Measurements from ENCODE around the gene KCNT2.
"Not testable (repeated sequence)": the region's sequence is repeated elsewhere in the genome, so short reads cannot be mapped to it uniquely, and the experiment has no call there.

Gene KCNT2

DNA sequence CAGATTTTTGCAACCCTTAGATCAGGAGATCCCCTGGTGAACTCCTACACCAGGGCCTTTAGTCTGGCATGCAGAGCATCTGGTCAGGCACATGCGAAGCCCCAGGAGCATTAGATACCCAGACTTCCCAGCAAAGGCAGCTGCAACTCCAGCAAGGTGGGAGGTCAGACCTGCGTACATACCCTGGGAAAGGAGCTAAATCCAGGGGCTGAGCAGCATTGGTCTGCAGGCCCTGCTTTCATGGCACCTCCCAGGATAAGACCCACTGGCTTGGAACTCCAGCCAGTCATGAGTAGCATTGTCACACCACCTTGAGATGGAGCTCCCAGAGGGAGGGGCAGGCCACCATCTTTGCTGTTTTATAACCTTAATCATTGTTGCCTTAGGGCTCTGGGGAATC is 92.3 kb downstream of the KCNT2 start:
- no peak for DNase-seq
- H3K36me3 Mint-ChIP-seq (ENCODE audit: low read depth): no peaks in the 10 kb centered on the region
- no peak for ATAC-seq
- no peak overlapping the region for H3K27ac Mint-ChIP-seq
- no peak overlapping the region for H3K4me3 Mint-ChIP-seq
- H3K27me3 Mint-ChIP-seq: no peaks in the 10 kb centered on the region
- H3K9me3 Mint-ChIP-seq: peaks cover 5% of the 10 kb centered on the region
- H3K4me1 Mint-ChIP-seq: no peaks in the 10 kb centered on the region

DNA sequence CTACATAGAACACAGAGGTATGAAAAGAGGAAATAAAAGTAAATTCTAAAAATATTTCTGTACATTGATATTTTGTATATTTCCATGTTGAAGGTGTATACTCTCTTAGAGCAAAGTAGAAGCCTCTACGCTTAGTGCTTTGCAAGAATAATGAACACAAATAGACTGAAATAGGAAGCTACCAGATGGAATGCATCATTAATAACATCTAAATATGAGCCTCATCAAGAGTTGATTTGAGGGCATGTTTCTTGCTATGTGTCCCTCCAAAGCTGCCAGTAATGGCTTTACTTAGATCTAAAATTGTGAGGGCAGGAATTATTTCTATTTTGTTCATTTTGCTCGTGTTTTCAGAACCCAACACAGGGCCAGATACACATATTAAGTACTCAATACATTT is 94.4 kb downstream of the KCNT2 start:
- Mint-ChIP-seq H3K36me3 (ENCODE audit: low read depth) (no peaks in the 10 kb centered on the region), H3K27ac (no peak overlapping the region), H3K4me1 (no peaks in the 10 kb centered on the region), H3K4me3 (no peak overlapping the region), H3K27me3 (no peaks in the 10 kb centered on the region), H3K9me3 (peaks cover 5% of the 10 kb centered on the region)
- DNase-seq (no peak), ATAC-seq (no peak)

DNA sequence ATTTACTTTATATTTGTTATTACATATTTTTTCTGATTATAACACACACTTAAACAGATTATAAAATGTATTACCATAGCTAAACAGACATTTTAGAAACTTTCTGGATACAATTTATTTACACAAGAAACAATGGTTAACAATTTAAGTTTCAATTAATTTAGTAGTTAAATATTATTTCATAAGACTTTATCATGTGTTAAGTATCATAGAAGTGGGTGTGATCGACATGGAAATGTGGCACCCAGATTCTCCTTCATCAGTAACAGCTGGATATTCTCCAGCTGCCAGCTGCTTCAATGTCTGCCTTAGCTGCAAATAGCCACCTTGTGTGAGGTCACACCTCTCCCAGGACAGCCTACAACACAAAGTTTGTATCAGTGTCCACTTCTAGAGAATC is 97.8 kb downstream of the KCNT2 start:
- Mint-ChIP-seq H3K4me1 (no peaks in the 10 kb centered on the region), H3K36me3 (ENCODE audit: low read depth) (no peaks in the 10 kb centered on the region), H3K9me3 (no peaks in the 10 kb centered on the region), H3K27me3 (no peaks in the 10 kb centered on the region), H3K4me3 (no peak overlapping the region), H3K27ac (no peak overlapping the region)
- DNase-seq: no peak
- ATAC-seq: no peak

DNA sequence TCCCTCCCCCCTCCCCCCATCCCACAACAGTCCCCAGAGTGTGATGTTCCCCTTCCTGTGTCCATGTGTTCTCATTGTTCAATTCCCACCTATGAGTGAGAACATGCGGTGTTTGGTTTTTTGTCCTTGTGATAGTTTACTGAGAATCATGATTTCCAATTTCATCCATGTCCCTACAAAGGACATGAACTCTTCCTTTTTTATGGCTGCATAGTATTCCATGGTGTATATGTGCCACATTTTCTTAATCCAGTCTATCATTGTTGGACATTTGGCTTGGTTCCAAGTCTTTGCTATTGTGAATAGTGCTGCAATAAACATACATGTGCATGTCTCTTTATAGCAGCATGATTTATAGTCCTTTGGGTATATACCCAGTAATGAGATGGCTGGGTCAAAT is 104.0 kb downstream of the KCNT2 start:
- not testable (repeated sequence) for H3K27me3 Mint-ChIP-seq; H3K4me3 Mint-ChIP-seq; H3K27ac Mint-ChIP-seq; H3K4me1 Mint-ChIP-seq; ATAC-seq; H3K36me3 Mint-ChIP-seq (ENCODE audit: low read depth); H3K9me3 Mint-ChIP-seq; DNase-seq

DNA sequence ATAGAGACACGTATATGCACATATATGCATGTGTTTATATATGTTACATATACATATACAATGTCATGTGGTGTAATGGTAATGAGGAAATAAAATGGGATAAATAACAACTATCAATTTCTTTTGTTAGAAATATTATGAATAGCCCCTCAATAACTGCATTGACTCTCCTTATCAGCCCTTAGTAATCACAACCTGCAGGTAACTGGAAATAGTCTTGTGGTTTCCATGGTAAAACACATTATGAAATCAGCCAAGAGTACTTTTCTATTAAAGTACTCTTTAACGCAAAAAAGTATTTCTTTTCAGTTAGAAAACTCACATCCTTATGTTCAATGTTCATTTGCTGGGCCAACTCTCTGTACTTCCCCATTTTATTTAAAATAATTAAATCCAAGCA is 105.8 kb downstream of the KCNT2 start:
- Mint-ChIP-seq H3K4me3 (no peak overlapping the region), H3K9me3 (no peaks in the 10 kb centered on the region), H3K4me1 (no peaks in the 10 kb centered on the region), H3K36me3 (ENCODE audit: low read depth) (no peaks in the 10 kb centered on the region), H3K27ac (no peak overlapping the region), H3K27me3 (no peaks in the 10 kb centered on the region)
- ATAC-seq (no peak), DNase-seq (no peak)

DNA sequence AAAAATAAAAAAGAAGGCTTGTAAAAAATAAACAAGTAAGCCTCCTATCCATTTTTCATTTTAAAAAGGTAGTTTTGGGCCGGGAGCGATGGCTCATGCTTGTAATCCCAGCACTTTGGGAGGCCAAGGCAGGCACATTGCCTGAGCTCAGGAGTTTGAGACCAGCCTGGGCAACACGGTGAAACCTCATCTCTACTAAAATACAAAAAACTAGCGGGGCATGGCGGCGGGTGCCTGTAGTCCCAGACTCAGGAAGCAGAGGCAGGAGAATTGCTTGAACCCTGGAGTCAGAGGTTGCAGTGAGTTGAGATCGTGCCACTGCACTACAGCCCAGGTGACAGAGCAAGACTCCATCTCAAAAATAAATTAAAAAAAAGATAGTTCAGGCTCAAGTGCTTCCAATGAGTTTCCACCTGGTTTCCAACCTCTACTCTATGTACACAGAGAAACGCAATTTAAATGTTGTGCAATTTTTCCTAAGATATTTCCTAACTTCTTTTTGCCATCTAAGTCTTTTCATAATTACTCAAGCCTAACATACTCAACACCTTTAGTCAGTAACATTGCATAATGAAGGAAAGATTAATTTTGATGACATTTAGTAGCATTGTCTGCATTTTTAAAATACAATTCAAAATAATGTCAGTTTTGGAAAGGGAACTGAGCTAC is 106.3 kb downstream of the KCNT2 start:
- H3K4me3 Mint-ChIP-seq: no peak overlapping the region
- H3K27me3 Mint-ChIP-seq: no peaks in the 10 kb centered on the region
- DNase-seq (no peak), ATAC-seq (no peak)
- H3K27ac Mint-ChIP-seq: no peak overlapping the region
- no peaks in the 10 kb centered on the region for H3K4me1 Mint-ChIP-seq
- H3K9me3 Mint-ChIP-seq: no peaks in the 10 kb centered on the region
- H3K36me3 Mint-ChIP-seq (ENCODE audit: low read depth): no peaks in the 10 kb centered on the region

DNA sequence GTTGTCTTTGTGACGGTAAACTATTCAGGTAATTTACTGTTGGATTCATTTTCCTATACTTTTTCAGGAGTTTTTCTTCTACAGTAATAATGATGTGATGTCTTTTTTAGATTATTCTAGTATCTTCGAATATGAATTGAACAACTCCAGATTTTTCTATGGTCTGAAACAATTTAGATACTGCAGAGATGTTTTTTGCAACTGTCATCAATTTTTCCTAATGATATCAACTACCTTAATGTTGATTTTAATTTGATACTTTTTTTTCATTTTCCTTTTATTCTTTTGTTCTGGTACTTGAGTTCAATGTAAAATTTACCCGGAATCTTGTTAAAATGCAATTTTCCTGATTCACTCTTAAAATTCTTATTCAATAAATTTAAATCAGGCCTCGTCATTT is 110.4 kb downstream of the KCNT2 start:
- ATAC-seq (no peak), DNase-seq (no peak)
- no peaks in the 10 kb centered on the region for H3K27me3 Mint-ChIP-seq
- H3K4me1 Mint-ChIP-seq: no peaks in the 10 kb centered on the region
- H3K4me3 Mint-ChIP-seq: no peak overlapping the region
- H3K9me3 Mint-ChIP-seq: peaks cover 4% of the 10 kb centered on the region
- H3K27ac Mint-ChIP-seq: no peak overlapping the region
- H3K36me3 Mint-ChIP-seq (ENCODE audit: low read depth): no peaks in the 10 kb centered on the region

DNA sequence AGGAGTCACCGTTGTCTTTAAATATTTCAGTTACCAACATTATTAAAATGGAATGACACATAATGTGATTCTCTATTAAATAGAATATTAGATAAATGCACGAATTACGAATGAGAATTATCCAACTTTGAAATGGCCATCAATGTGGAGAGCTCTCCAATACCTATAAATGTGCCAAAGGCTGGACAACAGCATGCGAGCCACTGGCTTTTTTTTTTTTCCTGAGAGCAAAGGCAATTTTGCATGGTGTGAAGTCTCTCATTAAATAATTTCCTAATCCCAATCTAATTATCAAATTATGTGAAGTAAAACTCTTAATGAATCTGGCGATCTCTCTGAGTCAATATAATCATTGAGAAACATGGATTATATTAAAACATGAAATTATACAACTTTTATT is 113.5 kb downstream of the KCNT2 start:
- DNase-seq (no peak), ATAC-seq (no peak)
- peaks cover 4% of the 10 kb centered on the region for H3K9me3 Mint-ChIP-seq
- no peaks in the 10 kb centered on the region for H3K27me3 Mint-ChIP-seq
- H3K36me3 Mint-ChIP-seq (ENCODE audit: low read depth): no peaks in the 10 kb centered on the region
- no peak overlapping the region for H3K4me3 Mint-ChIP-seq
- no peak overlapping the region for H3K27ac Mint-ChIP-seq
- H3K4me1 Mint-ChIP-seq: no peaks in the 10 kb centered on the region

DNA sequence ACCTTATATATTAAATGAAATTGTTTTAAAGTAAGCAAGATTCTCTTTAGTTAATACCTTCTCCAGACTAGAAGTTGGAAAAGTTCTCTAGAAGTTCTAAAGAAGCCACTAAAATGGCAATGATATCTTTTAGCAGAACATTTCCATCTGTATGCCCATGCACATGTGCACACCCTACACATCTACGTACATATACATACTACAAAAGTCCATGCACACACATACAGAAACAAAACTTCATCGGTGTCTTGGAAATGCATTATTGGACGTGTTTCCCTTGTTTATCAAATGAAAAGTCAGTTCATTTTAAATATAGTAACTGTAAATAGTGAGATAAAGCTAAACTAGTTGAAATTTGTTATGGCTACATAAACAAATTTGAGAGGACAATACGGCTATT is 114.4 kb downstream of the KCNT2 start:
- H3K27ac Mint-ChIP-seq: no peak overlapping the region
- H3K36me3 Mint-ChIP-seq (ENCODE audit: low read depth): no peaks in the 10 kb centered on the region
- DNase-seq: no peak
- peaks cover 4% of the 10 kb centered on the region for H3K9me3 Mint-ChIP-seq
- ATAC-seq: no peak
- H3K27me3 Mint-ChIP-seq: no peaks in the 10 kb centered on the region
- H3K4me1 Mint-ChIP-seq: no peaks in the 10 kb centered on the region
- H3K4me3 Mint-ChIP-seq: no peak overlapping the region

DNA sequence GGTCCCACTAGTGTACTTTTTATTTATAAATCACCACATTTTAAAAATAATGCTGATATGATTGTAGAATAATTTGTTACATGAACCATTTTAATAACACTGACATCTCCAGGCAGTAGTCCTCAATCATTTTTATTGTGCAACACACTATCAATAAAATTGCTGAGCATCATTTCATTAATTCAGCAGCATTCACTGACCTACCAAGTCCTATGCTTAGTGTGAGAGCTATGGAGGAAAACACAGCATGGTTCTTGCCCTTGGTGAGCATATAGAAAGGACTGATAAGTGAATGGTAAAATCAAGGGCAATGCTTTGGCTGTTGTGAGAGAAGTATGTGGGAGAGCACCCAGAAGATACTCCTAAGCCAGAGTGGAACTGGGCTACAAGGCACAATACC is 119.7 kb downstream of the KCNT2 start:
- no peak for DNase-seq
- H3K27ac Mint-ChIP-seq: no peak overlapping the region
- H3K36me3 Mint-ChIP-seq (ENCODE audit: low read depth): no peaks in the 10 kb centered on the region
- H3K27me3 Mint-ChIP-seq: no peaks in the 10 kb centered on the region
- H3K4me1 Mint-ChIP-seq: no peaks in the 10 kb centered on the region
- no peak overlapping the region for H3K4me3 Mint-ChIP-seq
- ATAC-seq: no peak
- H3K9me3 Mint-ChIP-seq: no peaks in the 10 kb centered on the region

DNA sequence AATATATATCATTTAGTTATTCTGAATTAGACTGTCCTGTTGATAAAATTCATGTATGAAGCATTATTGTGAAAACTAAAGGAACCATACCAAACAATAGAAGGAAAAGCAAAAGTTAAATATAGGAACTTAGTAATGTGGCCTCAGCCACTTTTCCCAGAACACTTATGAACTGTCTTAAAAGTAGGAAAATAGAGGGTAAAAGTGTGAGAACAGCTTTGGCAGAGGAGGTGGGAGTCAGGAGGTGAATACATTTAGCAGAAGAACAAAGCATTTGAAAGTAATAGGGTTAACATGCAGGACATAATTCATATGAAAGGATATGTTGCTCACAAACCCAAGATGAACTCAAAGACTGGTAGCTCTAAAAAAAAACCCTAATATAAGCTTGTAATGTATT is 121.9 kb downstream of the KCNT2 start:
- no peaks in the 10 kb centered on the region for H3K36me3 Mint-ChIP-seq (ENCODE audit: low read depth)
- DNase-seq: no peak
- no peak for ATAC-seq
- no peaks in the 10 kb centered on the region for H3K27me3 Mint-ChIP-seq
- no peak overlapping the region for H3K4me3 Mint-ChIP-seq
- no peak overlapping the region for H3K27ac Mint-ChIP-seq
- H3K4me1 Mint-ChIP-seq: no peaks in the 10 kb centered on the region
- H3K9me3 Mint-ChIP-seq: no peaks in the 10 kb centered on the region

DNA sequence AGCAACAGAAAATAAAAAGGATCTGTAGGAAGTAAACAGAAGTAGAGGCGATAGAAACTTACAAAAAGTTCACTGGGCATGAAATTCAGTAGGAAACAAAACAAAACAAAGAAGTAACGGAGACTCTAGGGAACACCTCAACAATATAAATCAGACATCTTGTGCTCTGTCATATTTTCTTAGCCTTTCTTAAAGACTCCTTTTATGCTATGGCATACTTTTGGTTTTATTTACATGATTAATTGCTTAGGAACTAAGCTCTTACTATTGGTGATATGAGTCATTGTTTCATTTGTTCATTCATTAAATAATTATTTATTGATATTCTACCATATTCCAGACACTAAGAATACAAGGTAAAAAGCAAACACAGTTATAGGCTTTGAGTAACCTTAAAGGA is 126.6 kb downstream of the KCNT2 start:
- Mint-ChIP-seq H3K36me3 (ENCODE audit: low read depth) (no peaks in the 10 kb centered on the region), H3K4me1 (no peaks in the 10 kb centered on the region), H3K27ac (no peak overlapping the region), H3K4me3 (no peak overlapping the region), H3K27me3 (no peaks in the 10 kb centered on the region), H3K9me3 (no peaks in the 10 kb centered on the region)
- DNase-seq: no peak
- no peak for ATAC-seq

DNA sequence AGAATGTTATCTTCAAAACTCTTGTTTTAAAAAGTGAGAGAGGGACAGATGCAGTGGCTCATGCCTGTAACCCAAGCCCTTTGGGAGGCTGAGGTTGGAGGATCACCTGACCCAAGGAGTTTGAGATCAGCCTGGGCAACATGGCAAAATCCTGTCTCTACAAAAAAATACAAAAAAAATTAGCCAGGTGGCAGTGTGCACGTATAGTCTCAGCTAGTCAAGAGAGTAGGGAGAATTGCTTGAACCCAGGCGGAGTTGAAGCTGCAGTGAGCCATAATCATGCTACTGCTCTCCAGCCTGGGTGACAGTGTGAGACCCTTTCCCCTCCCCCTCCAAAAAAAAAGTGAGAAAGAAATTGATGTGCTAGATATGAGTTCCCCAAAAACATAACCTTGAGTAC is 131.0 kb downstream of the KCNT2 start:
- H3K27ac Mint-ChIP-seq: no peak overlapping the region
- H3K4me3 Mint-ChIP-seq: no peak overlapping the region
- no peak for DNase-seq
- no peaks in the 10 kb centered on the region for H3K27me3 Mint-ChIP-seq
- no peaks in the 10 kb centered on the region for H3K4me1 Mint-ChIP-seq
- no peak for ATAC-seq
- no peaks in the 10 kb centered on the region for H3K36me3 Mint-ChIP-seq (ENCODE audit: low read depth)
- H3K9me3 Mint-ChIP-seq: no peaks in the 10 kb centered on the region

DNA sequence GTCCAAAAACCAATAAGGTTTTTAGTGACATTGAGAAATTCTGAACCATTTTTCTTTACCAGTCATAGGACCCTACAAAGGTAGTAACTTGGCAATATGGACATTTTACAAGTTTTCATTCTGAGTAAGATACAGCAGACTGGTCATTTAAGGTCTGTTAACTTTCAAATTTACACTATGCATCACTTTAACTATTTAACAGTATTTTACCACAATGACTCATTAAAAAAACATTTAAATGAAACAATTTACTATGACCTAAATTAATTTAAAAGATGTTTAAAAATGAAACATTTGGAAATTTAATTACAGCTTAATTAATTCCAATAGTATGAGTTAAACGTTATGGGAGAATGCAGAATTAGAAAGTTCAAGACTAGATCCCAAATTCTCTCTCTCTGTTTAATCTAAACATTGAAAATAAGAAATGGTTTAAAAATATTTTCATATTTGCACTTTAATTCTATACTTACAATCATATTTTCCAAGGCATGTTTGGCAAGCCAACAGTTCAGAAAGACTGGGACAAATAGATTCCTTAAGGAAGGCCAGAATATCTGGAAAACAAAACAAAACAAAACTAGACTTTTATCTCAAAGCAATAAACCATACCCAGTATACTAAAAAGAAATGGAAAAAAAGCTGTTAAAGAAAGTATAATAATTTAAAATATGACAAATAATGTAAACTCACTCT is 140.9 kb downstream of the KCNT2 start:
- no peaks in the 10 kb centered on the region for H3K27me3 Mint-ChIP-seq
- no peaks in the 10 kb centered on the region for H3K36me3 Mint-ChIP-seq (ENCODE audit: low read depth)
- DNase-seq (no peak), ATAC-seq (no peak)
- H3K4me3 Mint-ChIP-seq: no peak overlapping the region
- H3K4me1 Mint-ChIP-seq: no peaks in the 10 kb centered on the region
- H3K9me3 Mint-ChIP-seq: peaks cover 2% of the 10 kb centered on the region
- H3K27ac Mint-ChIP-seq: no peak overlapping the region

DNA sequence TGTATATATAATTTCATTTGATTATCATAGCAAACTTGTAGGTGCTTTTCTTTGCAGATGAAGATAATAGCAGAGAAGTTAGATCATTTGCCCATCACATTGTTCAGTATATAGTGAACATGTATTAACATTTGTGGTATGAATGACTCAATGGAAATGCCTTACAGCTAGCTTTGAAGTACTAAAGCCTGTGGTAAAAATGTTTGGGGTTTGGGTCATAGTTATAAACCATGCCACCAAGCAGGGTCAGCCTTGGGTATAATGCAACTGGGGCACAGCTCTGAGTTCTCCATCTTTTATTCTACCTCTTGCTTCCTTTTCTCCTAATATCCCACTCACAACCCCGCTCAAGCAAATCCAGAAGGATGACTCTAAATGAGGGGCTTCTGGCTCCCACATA is 141.6 kb downstream of the KCNT2 start:
- H3K9me3 Mint-ChIP-seq: peaks cover 2% of the 10 kb centered on the region
- no peaks in the 10 kb centered on the region for H3K27me3 Mint-ChIP-seq
- H3K27ac Mint-ChIP-seq: no peak overlapping the region
- no peaks in the 10 kb centered on the region for H3K36me3 Mint-ChIP-seq (ENCODE audit: low read depth)
- no peak overlapping the region for H3K4me3 Mint-ChIP-seq
- DNase-seq (no peak), ATAC-seq (no peak)
- H3K4me1 Mint-ChIP-seq: no peaks in the 10 kb centered on the region

DNA sequence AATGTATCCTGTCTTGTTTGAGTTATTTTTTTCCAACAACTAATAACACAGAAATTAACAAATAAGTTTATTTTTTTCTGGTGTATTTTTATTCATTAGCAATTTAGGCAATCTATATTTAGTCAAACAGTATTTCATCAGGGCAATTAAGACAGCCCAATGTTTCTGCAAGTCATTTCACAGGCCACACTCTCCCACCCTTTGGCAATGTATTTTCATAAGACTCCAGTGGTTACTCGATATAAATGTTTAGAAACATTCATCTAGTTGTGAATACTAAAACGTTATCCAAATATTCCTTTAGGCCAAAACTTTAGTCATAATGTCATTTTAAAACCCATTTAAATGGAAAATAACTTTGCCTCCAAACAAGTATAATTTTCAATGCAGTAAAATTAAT is 142.1 kb downstream of the KCNT2 start:
- H3K27ac Mint-ChIP-seq: no peak overlapping the region
- no peak overlapping the region for H3K4me3 Mint-ChIP-seq
- no peaks in the 10 kb centered on the region for H3K4me1 Mint-ChIP-seq
- DNase-seq (no peak), ATAC-seq (no peak)
- no peaks in the 10 kb centered on the region for H3K27me3 Mint-ChIP-seq
- H3K9me3 Mint-ChIP-seq: peaks cover 2% of the 10 kb centered on the region
- H3K36me3 Mint-ChIP-seq (ENCODE audit: low read depth): no peaks in the 10 kb centered on the region

All from activated naive CD8-positive, alpha-beta T cell treated with anti-CD3 and anti-CD28 coated beads, Interleukin-2, amount 50 U/mL, for 24 hours (primary cell).